GM21786 (cell line): ENCODE measurements around the gene IL21.
"Not testable (repeated sequence)": the region's sequence is repeated elsewhere in the genome, so short reads cannot be mapped to it uniquely, and the experiment has no call there.

Source experiments
- ATAC-seq: cut with Tn5 transposase; IDR thresholded peaks from one replicate; pipeline ENCODE4 v1.9.1; 2021; ENCODE audit not compliant: unreplicated experiment

Gene IL21

DNA sequence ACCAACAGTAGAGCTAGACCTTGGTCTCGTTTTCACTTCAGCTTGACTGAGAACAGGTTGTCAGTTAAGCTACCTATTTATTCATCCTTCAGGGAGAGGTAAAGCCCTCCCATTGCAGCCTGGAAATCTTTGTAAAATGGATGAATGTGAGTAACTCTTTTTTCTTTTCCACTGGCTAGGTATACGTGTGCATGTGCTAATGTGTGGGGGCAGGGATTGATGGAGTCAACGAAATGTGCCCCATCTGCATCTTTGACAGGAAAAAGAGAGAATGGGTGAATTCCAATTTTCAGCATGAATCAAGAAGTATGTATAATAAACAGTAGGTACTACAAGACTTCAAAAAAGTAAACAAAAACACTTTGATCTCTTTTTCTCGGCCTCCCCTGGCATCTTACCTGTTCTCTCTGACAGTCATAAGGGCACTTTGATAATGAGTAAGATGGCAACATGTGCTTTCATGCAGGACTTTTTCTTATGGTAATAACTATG, at the start of gene IL21:
Gene IL21, minus strand, starts transcription at position 51 of the 492 bp plus-strand sequence. CDS start 55 bp downstream, outside the sequence.
- no peak for ATAC-seq

DNA sequence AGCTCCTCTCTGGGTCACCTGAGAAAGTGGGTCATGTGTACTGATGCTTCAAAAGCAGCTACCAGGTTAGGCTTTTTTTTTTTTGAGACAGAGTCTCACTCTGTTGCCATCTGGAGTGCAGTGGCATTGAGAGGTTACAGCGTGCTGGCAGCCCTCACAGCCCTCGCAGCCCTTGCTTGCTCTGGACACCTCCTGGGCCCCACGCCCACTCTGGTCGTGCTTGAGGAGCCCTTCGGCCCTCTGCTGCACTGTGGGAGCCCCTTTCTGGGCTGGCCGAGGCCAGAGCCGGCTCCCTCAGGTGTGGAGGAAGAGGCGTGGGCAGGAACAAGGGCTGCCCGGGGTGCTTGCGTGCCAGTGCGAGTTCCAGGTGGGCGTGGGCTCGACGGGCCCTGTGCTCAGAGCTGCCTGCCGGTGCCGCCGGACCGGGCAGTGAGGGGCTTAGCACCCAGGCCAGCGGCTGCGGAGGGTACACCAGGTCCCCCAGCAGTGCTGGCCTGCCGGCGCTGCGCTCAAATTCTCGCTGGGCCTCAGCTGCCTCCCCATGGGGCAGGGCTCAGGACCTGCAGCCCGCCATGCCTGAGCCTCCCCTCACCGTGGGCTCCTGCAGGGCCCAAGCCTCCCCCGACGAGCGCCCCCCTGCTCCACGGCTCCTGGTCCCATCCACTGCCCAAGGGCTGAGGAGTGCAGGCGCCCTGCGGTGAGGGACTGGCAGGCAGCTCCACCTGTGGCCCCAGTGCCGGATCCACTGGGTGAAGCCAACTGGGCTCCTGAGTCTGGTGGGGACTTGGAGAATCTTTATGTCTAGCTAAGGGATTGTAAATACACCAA, 49.3 kb upstream of the IL21 start:
- ATAC-seq: no peak

GRCh38 chr4:122668241-122668640, 47.4 kb upstream of the IL21 start:
- no peak for ATAC-seq

- ATAC-seq: no peak
Measured at GRCh38 chr4:122666527-122667245, 45.8 kb upstream of the IL21 start.

GRCh38 chr4:122665161-122665929, 44.5 kb upstream of the IL21 start:
- ATAC-seq: no peak

DNA sequence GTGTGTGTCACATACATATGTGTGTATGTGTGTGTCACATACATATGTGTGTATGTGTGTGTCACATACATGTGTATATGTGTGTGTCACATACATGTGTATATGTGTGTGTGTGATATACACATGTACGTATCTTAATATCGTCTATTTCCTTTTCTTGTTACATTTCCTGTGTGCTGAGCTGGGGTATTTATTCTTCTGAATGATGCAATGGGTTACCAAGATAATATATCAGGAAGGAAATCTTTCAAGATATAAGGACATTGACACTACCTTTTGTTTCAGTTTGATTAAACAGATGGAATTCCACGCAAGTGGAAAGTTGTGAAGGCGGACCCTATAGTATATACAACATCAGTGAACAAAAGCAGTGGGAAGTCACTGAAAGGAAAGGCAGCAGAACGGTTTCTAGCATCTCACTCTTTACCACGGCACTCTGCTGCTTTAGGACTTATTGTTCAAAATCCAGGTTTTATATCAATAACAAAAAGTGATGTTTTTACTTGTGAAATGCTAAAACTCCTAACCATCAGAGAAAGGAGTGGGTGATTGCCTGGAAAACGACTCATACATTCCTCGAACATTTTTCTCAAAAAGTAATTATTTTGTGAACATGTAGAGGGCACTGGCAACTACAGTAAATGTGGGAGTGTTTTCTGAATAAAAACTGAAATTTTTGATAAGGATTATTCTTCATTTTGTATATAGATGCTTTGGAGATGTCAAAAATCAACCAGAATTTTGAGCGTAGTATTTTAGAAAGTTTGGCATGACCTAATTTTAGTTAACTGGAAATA, 43.1 kb upstream of the IL21 start:
- ATAC-seq: no peak

- ATAC-seq: no peak
Measured at GRCh38 chr4:122663291-122663690, 42.4 kb upstream of the IL21 start.

- ATAC-seq: no peak
Measured at GRCh38 chr4:122662701-122663100, 41.8 kb upstream of the IL21 start.

DNA sequence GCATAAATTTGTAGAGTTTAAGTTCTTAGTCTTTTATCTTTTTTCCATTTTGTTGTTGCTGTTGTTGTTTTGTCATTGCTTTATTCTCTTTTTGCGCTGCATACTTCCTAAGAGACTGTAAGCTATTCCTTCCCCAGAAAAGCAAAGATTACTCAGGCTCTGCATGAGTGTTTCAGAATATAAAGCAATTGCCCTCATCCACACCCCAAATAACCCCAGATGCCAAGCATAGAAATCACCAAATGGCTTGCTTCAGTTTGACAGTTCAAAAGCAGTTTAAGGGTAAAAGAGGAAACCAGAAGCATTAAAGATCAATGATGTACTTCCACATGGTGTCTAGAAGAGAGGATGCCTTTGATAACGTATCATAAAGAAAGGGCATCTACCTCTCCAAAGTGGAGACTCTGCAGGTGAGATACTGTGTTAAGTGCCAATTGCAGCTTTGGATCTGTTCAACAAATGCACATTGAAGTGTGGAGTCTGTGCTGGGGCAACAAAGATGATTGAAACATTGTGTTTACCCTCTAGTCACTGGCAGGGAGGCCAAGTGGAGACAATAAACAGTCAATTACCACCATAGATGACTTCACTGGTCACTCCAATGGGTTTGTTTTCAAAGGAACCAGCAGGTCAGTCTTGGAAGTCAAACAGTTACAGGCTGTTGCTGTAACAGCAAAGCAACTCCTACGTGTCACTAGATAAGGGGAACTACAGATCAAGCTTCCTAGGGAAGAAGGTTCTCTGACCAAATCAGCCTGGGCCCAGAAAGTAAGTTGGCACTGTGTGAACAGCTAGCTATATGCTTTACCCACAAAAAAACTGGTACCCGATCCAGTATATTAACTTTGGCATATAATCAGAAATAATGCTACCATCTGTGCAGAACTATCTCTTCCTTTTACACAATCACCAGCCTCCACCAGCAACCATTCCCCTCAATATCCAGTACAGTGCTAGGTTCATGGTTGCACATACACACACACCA, 40.6 kb upstream of the IL21 start:
- ATAC-seq: no peak

DNA sequence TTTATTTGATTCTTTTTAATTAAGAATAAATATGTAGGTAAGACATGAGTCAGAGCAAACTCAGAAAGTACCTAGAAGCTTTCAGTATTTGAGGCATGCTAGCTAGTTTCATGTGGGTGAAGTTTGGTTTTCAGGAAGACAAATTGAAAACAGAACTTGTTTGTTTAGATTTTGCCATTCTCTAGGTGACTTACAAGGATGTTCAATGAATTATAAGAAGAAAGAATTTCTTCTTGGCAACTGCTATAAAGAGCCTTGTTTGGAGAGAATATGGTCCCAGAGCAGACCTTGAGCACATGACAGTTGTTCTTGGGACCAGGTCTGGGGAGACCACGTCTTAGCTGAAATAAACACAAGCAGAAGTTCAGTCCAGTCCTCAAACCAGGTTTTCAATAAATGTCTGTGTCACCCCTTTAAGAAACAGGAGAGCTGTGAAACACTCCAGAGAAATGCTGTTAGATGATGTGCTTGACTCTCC, 38.0 kb upstream of the IL21 start:
- peak; percentile 89 for ATAC-seq

GRCh38 chr4:122658377-122658776, 37.5 kb upstream of the IL21 start:
- no peak for ATAC-seq

GRCh38 chr4:122657553-122657952, 36.7 kb upstream of the IL21 start:
- ATAC-seq: no peak

DNA sequence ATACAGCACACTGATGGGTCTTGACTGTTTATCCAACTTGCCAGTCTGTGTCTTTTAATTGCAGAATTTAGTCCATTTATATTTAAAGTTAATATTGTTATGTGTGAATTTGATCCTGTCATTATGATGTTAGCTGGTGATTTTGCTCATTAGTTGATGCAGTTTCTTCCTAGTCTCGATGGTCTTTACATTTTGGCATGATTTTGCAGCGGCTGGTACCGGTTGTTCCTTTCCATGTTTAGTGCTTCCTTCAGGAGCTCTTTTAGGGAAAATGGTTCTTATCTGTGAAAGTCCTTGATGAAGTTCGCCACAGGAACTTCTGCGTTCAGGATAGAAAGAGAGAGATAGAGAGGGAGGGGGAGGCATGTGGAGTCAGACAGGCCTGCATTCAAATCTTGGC, 35.7 kb upstream of the IL21 start:
- not testable (repeated sequence) for ATAC-seq

DNA sequence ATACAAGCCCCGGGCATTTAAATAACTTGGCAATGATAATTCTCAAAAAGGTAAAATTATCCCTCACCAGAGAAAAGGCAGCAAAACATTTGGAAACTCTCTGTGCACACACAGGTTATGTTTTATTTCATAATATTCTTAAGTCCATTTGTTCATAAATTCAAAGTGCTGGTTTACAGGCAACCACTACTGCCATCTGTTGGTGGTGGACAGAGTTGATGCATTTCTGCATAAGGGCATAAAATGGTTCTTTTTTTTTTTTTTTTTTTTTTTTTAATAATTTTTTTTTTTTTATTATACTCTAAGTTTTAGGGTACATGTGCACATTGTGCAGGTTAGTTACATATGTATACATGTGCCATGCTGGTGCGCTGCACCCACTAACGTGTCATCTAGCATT, 31.5 kb upstream of the IL21 start:
- no peak for ATAC-seq

- no peak for ATAC-seq
Measured at GRCh38 chr4:122650148-122650547, 29.3 kb upstream of the IL21 start.

DNA sequence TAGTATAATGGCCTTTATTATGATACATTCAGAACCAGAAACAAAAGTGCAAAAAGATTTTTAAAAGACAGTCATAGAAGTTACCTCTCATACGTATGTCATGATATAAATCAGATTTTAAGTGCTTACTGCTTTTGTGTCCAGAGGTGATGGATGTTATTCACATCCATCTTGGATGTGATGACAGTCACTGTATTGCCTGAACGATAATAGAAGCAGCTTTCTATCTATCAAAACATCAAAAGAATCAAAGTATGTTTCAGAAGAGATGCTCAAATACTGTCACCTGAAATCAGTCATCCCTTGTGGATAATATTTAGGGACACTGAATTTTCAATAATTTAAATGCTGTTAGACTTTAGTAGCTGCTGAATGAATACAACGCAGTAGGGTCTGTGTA, 26.8 kb upstream of the IL21 start:
- no peak for ATAC-seq

DNA sequence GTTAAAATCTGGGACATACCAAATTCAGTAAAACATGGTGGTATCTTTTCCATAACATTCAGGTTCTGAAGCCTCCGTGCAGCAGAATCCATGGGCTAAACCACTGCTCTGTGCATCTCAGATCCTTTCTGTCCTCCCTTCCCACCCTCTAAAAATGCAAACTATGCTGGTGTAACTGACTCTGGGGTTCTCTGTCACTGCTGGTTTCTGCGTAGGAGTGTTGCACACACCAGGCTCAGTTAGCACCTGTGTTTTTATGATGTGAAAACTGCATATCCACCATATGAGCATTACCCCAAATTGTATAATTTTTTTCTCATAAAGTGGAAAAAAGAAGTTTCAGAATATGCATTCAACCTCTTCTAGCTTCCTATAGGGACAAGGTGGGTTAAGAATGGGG, 22.4 kb upstream of the IL21 start:
- ATAC-seq: no peak

GRCh38 chr4:122639181-122639580, 18.3 kb upstream of the IL21 start:
- ATAC-seq: no peak

GRCh38 chr4:122636697-122637096, 15.8 kb upstream of the IL21 start:
- ATAC-seq: no peak
